SU-DHL-6 (cell line): ENCODE measurements around the gene LFNG.

ENCODE experiments used
- H2AFZ ChIP-seq: fragments of 200-600 bp; sonication (generic); 2 replicates; pipeline ENCODE4 v1.6.1; 2014; ENCODE audit warnings: low read depth, mild to moderate bottlenecking, moderate library complexity, mixed read lengths, antibody characterized with exemption, low read length; ENCODE audit not compliant: severe bottlenecking
- H3F3A ChIP-seq: fragments of 200-600 bp; shearing (Covaris generic); 2 replicates; pipeline ENCODE4 v1.6.0; 2016; ENCODE audit warnings: antibody characterized with exemption, mild to moderate bottlenecking; ENCODE audit not compliant: insufficient read depth
- H3K27ac ChIP-seq: fragments of 200-600 bp; sonication (generic); 2 replicates; pipeline ENCODE4 v1.5.1; 2016; ENCODE audit warnings: low read depth, mild to moderate bottlenecking, low read length, moderate library complexity, mixed read lengths
- H3K27me3 ChIP-seq: fragments of 200-600 bp; sonication (generic), shearing (Covaris generic); 2 replicates; pipeline ENCODE4 v1.6.0; 2014; ENCODE audit warnings: mild to moderate bottlenecking, low read length
- H3K36me3 ChIP-seq: fragments of 200-600 bp; sonication (generic); 2 replicates; pipeline ENCODE4 v1.6.1; 2014; ENCODE audit warnings: mild to moderate bottlenecking, low read length, mixed read lengths
- H3K4me2 ChIP-seq: fragments of 300-600, 200-600 bp; shearing (Covaris generic), sonication (generic); 2 replicates; pipeline ENCODE4 v1.6.0; 2014; ENCODE audit warnings: low read length, low read depth, mild to moderate bottlenecking; ENCODE audit not compliant: poor library complexity, severe bottlenecking
- H3K4me3 ChIP-seq: fragments of 200-600 bp; sonication (generic); 2 replicates; pipeline ENCODE4 v1.5.1; 2014; ENCODE audit warnings: antibody characterized with exemption, low read length, mild to moderate bottlenecking, mixed read lengths; ENCODE audit not compliant: insufficient read depth, poor library complexity, severe bottlenecking
- H3K79me2 ChIP-seq: fragments of 200-600 bp; sonication (generic); 2 replicates; pipeline ENCODE4 v1.6.1; 2014; ENCODE audit warnings: mild to moderate bottlenecking, low read length, moderate library complexity; ENCODE audit not compliant: insufficient read depth
- H3K9ac ChIP-seq: fragments of 200-600 bp; sonication (generic); 2 replicates; pipeline ENCODE4 v1.7.0; 2014; ENCODE audit warnings: mild to moderate bottlenecking, low read length
- H3K9me2 ChIP-seq: fragments of 200-600 bp; sonication (generic); replicated peaks from 2 replicates; pipeline ENCODE4 v1.6.1; 2014; ENCODE audit warnings: low read length; ENCODE audit not compliant: insufficient read depth
- H3K9me3 ChIP-seq: fragments of 200-600 bp; sonication (generic); 2 replicates; pipeline ENCODE4 v1.6.1; 2014; ENCODE audit warnings: low read length, mixed read lengths; ENCODE audit not compliant: insufficient read depth
- H4K20me1 ChIP-seq: fragments of 200-600 bp; sonication (generic); 2 replicates; pipeline ENCODE4 v1.6.1; 2014; ENCODE audit warnings: low read depth, mild to moderate bottlenecking, antibody characterized with exemption, low read length, moderate library complexity, mixed read lengths
- CTCF ChIP-seq: fragments of 200-600 bp; sonication (generic); IDR thresholded peaks from one replicate; pipeline ENCODE4 v1.5.1; 2017; ENCODE audit warnings: antibody characterized with exemption, mild to moderate bottlenecking, low read length, moderate library complexity; ENCODE audit not compliant: insufficient read depth, poor library complexity, severe bottlenecking
- EZH2phosphoT487 ChIP-seq: fragments of 200-600 bp; sonication (generic), shearing (Covaris generic); conservative IDR thresholded peaks from 2 replicates; pipeline ENCODE4 v1.6.1; 2018; ENCODE audit warnings: mild to moderate bottlenecking, antibody characterized with exemption, low read length, moderate library complexity, mixed read lengths

LFNG gene

DNA sequence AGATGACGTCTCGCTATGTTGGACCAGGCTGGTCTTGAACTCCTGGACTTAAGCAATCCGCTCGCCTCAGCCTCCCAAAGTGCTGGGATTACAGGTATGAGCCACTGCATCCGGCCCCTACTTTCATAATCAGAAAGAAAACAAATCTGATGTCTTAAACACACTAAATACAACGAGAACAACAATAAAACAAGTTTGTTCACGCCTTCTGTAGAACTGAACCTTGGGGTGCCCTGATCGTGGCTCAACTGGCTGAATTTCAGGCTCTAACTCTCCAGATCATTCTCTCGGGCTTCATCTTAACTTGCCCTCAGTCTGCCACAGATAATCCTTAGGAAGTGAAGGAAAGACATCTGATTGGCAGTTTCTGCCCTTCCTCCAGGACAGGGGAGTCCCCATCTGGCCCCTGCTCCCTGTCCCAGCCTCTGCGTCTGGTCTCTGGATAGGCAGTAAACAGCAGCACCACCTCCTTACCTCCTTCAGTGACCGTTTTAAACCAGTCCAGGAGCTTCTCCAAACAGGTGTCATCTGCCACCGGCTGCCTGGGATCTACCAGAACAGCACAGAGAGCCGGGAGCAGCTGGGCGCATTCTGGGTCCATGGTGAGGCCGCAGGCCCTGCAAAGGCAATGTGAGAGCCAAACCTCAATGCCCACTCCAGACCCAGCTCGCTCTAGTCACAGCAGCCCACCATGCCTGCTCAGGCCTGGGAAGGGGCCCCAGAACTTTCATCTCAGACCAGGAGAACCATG lies 34.4 kb downstream of the LFNG start:
- H3K27me3 ChIP-seq, result no peaks in the 10 kb centered on the region
- H3K27ac ChIP-seq, result peak overlapping the region; percentile 90
- peak overlapping the region; percentile 74 for H3K4me3 ChIP-seq
- H3K79me2 ChIP-seq, result peaks cover 11% of the 10 kb centered on the region
- no peaks in the 10 kb centered on the region for H3K9me3 ChIP-seq
- no peaks in the 10 kb centered on the region for H3K9me2 ChIP-seq
- no peaks in the 10 kb centered on the region for H3K36me3 ChIP-seq
- no peaks in the 10 kb centered on the region for H4K20me1 ChIP-seq
- TF ChIP-seq EZH2phosphoT487, result no peak
- no peak for TF ChIP-seq CTCF
- peak overlapping the region; percentile 88 for H3K9ac ChIP-seq
- 0 out of 2 replicates have a peak, but pooled peaks cover 3% of the 10 kb centered on the region for H3F3A ChIP-seq
- H3K4me2 ChIP-seq, result peak overlapping the region; percentile 75
- no peak overlapping the region for H2AFZ ChIP-seq

DNA sequence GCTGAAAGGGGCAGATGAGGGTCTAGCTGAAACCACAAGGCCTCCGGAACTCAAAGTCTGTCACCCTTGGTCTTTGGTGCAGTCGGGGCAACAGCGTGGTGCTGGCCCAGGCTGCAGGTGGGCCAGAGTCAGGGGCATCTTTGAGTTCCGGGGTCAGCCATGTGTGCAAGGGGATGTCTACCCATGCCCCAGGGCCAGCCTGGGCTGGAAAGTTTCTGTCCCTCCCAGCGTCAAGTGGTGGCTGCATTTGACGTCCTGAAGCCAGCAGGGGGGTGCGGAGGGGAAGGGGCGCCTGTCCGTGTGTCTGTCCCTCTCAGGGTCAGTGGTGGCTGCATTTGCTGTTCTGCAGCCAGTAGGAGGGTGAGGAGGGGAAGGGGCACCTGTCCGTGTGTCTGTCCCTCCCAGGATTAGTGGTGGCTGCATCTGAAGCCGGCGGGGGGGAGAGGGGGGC lies 35.1 kb downstream of the LFNG start:
- Histone ChIP-seq H3K9ac (peak overlapping the region; percentile 88), H3K27ac (peak overlapping the region; percentile 90)

GRCh38 chr7:2555121-2556052 lies 35.8 kb downstream of the LFNG start, which contains the start of gene BRAT1:
BRAT1 (minus strand) TSS chr7:2555524; CDS start chr7:2554431, 1,093 bp downstream.
- peaks cover 11% of the 10 kb centered on the region for H3K79me2 ChIP-seq
- peak within 1 kb of the TSS; percentile 90 for H3K27ac ChIP-seq
- 0 out of 2 replicates have a peak, but pooled peaks cover 3% of the 10 kb centered on the region for H3F3A ChIP-seq
- H3K36me3 ChIP-seq, result no peaks in the 10 kb centered on the region
- no peak for TF ChIP-seq EZH2phosphoT487
- peak; percentile 66 for TF ChIP-seq CTCF
- no peaks in the 10 kb centered on the region for H3K27me3 ChIP-seq
- H4K20me1 ChIP-seq, result no peaks in the 10 kb centered on the region
- no peaks in the 10 kb centered on the region for H3K9me2 ChIP-seq
- H3K9ac ChIP-seq, result peak within 1 kb of the TSS; percentile 88
- H2AFZ ChIP-seq, result peak within 1 kb of the TSS; percentile 85
- peak within 1 kb of the TSS; percentile 74 for H3K4me3 ChIP-seq
- H3K9me3 ChIP-seq, result no peaks in the 10 kb centered on the region
- peak within 1 kb of the TSS; percentile 75 for H3K4me2 ChIP-seq

More for the DNA sequence above, 35.1 kb downstream of the LFNG start:
- no peak for TF ChIP-seq CTCF
- no peaks in the 10 kb centered on the region for H3K27me3 ChIP-seq
- H3K9me3 ChIP-seq, result no peaks in the 10 kb centered on the region
- peaks cover 11% of the 10 kb centered on the region for H3K79me2 ChIP-seq
- no peaks in the 10 kb centered on the region for H3K36me3 ChIP-seq
- no peaks in the 10 kb centered on the region for H4K20me1 ChIP-seq
- H3K4me2 ChIP-seq, result peak overlapping the region; percentile 75
- peak overlapping the region; percentile 85 for H2AFZ ChIP-seq
- 0 out of 2 replicates have a peak, but pooled peaks cover 3% of the 10 kb centered on the region for H3F3A ChIP-seq
- H3K4me3 ChIP-seq, result peak overlapping the region; percentile 74
- no peaks in the 10 kb centered on the region for H3K9me2 ChIP-seq
